Ovary (tissue), 9 donors: Measurements from ENCODE around the gene GRAMD1B. TPM values are rescaled to one million over a fixed set of nuclear protein-coding genes. Genes with fewer than 3 reads are reported as not detected.
A peak's percentile ranks its signal among the peaks of the same experiment; 100 is the strongest.

Experiments used
- DNase-seq, 5 donors: peaks; one replicate each; pipeline ENCODE4 v3.0.0-alpha.2; 2019 to 2020
- H3K27ac ChIP-seq, 2 donors: fragments of 200-600 bp; one replicate each; pipeline versions ENCODE4 v1.5.1 to v1.8.0; 2019 to 2022
- H3K27me3 ChIP-seq: fragments of 200-600 bp; one replicate; pipeline ENCODE4 v1.8.0; 2022
- H3K36me3 ChIP-seq: fragments of 200-600 bp; sonication (generic); one replicate; pipeline ENCODE4 v1.5.1; 2019
- H3K4me1 ChIP-seq: one replicate; pipeline ENCODE4 v1.8.1; 2013; ENCODE audit warnings: mild to moderate bottlenecking, moderate library complexity; ENCODE audit not compliant: insufficient read depth
- H3K4me3 ChIP-seq: fragments of 200-600 bp; sonication (generic); one replicate; pipeline ENCODE4 v1.5.1; 2017
- H3K9me3 ChIP-seq, 2 donors: fragments of 200-600 bp in 1 of 2; sonication (generic) in 1 of 2; one replicate each; pipeline versions ENCODE4 v1.5.1 to v1.8.1; 2013 to 2019; ENCODE audit warnings: mild to moderate bottlenecking in 1 of 2, moderate library complexity in 1 of 2
- CTCF ChIP-seq, 3 donors: fragments of 450-650 bp in 2 of 3; fragments of 200-600 bp in 1 of 3; IDR thresholded peaks; one replicate each; pipeline versions ENCODE4 v1.5.1 to v1.8.0; 2016 to 2022; ENCODE audit warnings: antibody characterized with exemption in 3 of 3, mild to moderate bottlenecking in 1 of 3
- EP300 ChIP-seq: sonication (generic); formaldehyde crosslinking; IDR thresholded peaks from one replicate; pipeline ENCODE4 v1.6.1; 2017; ENCODE audit warnings: antibody characterized with exemption
- POLR2A ChIP-seq: fragments of 450-650 bp; IDR thresholded peaks from one replicate; pipeline ENCODE4 v1.6.1; 2017; ENCODE audit warnings: antibody characterized with exemption, mild to moderate bottlenecking, moderate library complexity
- WGBS, 3 donors: extraction: QIAGEN DNeasy Blood & Tissue Kit in 1 of 3; methylation state at CpG; one replicate each; pipeline versions ENCODE4 v1.1.5 to v1.1.7; 2013 to 2017; 5-methylcytosine and 5-hydroxymethylcytosine counted together
- intact Hi-C, 4 donors: fragments of 100-400 bp; cut with DNase I; formaldehyde crosslinking; loops; one replicate each; pipeline versions ENCODE4 v1.11.0 to v1.15.1; 2022 to 2023
- polyA plus RNA-seq, 2 donors: library from polyadenylated mRNA; stranded (reverse); fragments of 200-250 nt in 1 of 2; fragments of 350-450 nt in 1 of 2; fragmentation: Illumina TruSeq in 1 of 2; extraction: RNeasy Lipid Tissue Mini Kit (QIAGEN cat#74804) in 1 of 2; gene quantifications; one replicate each; pipeline ENCODE4 v1.2.3, GENCODE V29; 2013 to 2014
- total RNA-seq, 7 donors: library from RNA; depleted of rRNA in 2 of 7; stranded (reverse); fragments of >200 nt in 2 of 7; fragmentation: NEBNext Ultra II Directional in 3 of 7; extraction: Animal tissue kit (Norgen Biotek cat#: 25700) in 3 of 7; gene quantifications; one replicate each; pipeline versions ENCODE4 v1.1.0 to v1.2.4, GENCODE V29; 2016 to 2023
- donor health status: DM: no; HTN: no; CAD: no; lungs with moderate emphysema.
- donor health status: DM: no; HTN: no; CAD: no.
- donor health status: Bipolar disorder and iron deficiency.
- donor health status: DM: yes; HTN: yes; CAD: no.
- donor health status: DM: no; HTN: no; CAD: no.
- donor health status: DM: yes; HTN: yes; CAD: no.

GRAMD1B gene
- total and polyA plus RNA-seq, 9 donors: 10.8 to 185 (median 25.4) TPM

GRCh38 chr11:123628936-123629683 lies 199.0 kb downstream of the GRAMD1B start:
- H3K4me1 ChIP-seq: peaks cover 6% of the 10 kb centered on the region
- H3K4me3 ChIP-seq: no peak overlapping the region
- no peaks in the 10 kb centered on the region for H3K36me3 ChIP-seq
- WGBS, 3 donors: 14 to 18% (median 16%) methylated on average over 10 of the region's 10 CpGs
- DNase-seq: peak; percentile 87 to 93 (median 89)
- H3K9me3 ChIP-seq: no peaks in the 10 kb centered on the region
- H3K27ac ChIP-seq: peak overlapping the region in 1 of 2 donors; percentile 76
- H3K27me3 ChIP-seq: no peaks in the 10 kb centered on the region
- intact Hi-C loops: no loop called here
- no peak for TF ChIP-seq CTCF (IDR thresholded peaks at IDR 0.05)
- no peak for TF ChIP-seq EP300
- TF ChIP-seq POLR2A: no peak

- peak in 2 of 5 donors; percentile 26 to 38 for DNase-seq
- no peak for TF ChIP-seq EP300
- no peak for TF ChIP-seq CTCF (IDR thresholded peaks at IDR 0.05)
- no peak for TF ChIP-seq POLR2A
- H3K9me3 ChIP-seq: no peaks in the 10 kb centered on the region
- no peak overlapping the region for H3K4me3 ChIP-seq
- peak overlapping the region in 1 of 2 donors; percentile 76 for H3K27ac ChIP-seq
- H3K36me3 ChIP-seq: no peaks in the 10 kb centered on the region
- intact Hi-C loops: no loop called here
- no peaks in the 10 kb centered on the region for H3K27me3 ChIP-seq
- 13 to 26% (median 18%) methylated on average over 3 of the region's 3 CpGs for WGBS, 3 donors
- peaks cover 6% of the 10 kb centered on the region for H3K4me1 ChIP-seq
Measured at GRCh38 chr11:123630126-123630608, 200.1 kb downstream of the GRAMD1B start.

GRCh38 chr11:123640029-123640428 lies 210.0 kb downstream of the GRAMD1B start:
- intact Hi-C loops: no loop called here

More at GRCh38 chr11:123640029-123640428, 210.0 kb downstream of the GRAMD1B start:
- DNase-seq: no peak
- Histone ChIP-seq H3K36me3 (no peaks in the 10 kb centered on the region), H3K4me3 (no peak overlapping the region), H3K9me3 (no peaks in the 10 kb centered on the region), H3K4me1 (no peaks in the 10 kb centered on the region), H3K27me3 (no peaks in the 10 kb centered on the region), H3K27ac (no peak overlapping the region)
- WGBS, 3 donors: 58 to 66% (median 60%) methylated on average over 5 of the region's 5 CpGs
- no peak for TF ChIP-seq POLR2A
- TF ChIP-seq EP300: no peak
- no peak for TF ChIP-seq CTCF (IDR thresholded peaks at IDR 0.05)
